ENCODE measurements around the gene PARD3.

- TF ChIP-seq SIN3A (IDR thresholded peaks at IDR 0.05; ENCODE audit: borderline replicate concordance, insufficient read depth, low read length) (no peak), REST (IDR thresholded peaks at IDR 0.05; ENCODE audit: insufficient read depth in 1 of 2, low read depth in 2 of 2, low read length in 2 of 2) (no peak), TAF1 (IDR thresholded peaks at IDR 0.05; ENCODE audit: borderline replicate concordance, insufficient read depth, low read length) (no peak), POLR2AphosphoS5 (IDR thresholded peaks at IDR 0.05; ENCODE audit: low read depth, low read length) (no peak)
These were observed 49.3 kb upstream of the PARD3 start for GRCh38 chr10:34864149-34865067.
